OCI-LY3 (cell line): ENCODE data around the gene TNFRSF14.

Source experiments
- H2AFZ ChIP-seq: fragments of 200-600, 300-600 bp; shearing (Covaris generic); 2 replicates; pipeline ENCODE4 v1.6.0; 2014; ENCODE audit warnings: antibody characterized with exemption, low read depth, low read length
- H3K27ac ChIP-seq: fragments of 200-600, 300-600 bp; sonication (generic); 2 replicates; pipeline ENCODE4 v1.5.1; 2014; ENCODE audit warnings: mild to moderate bottlenecking, low read length, moderate library complexity, mixed read lengths
- H3K27me3 ChIP-seq: fragments of 200-600, 300-600 bp; sonication (generic); 2 replicates; pipeline ENCODE4 v1.6.1; 2014; ENCODE audit warnings: low read depth, low read length, mixed read lengths
- H3K36me3 ChIP-seq: fragments of 200-600, 300-600 bp; sonication (generic); replicated peaks from 2 replicates; pipeline ENCODE3; 2014; ENCODE audit warnings: low read depth, low read length, mixed read lengths
- H3K4me1 ChIP-seq: fragments of 300-600, 200-600 bp; sonication (generic); 2 replicates; pipeline ENCODE4 v1.6.1; 2014; ENCODE audit warnings: low read length, mixed read lengths
- H3K4me2 ChIP-seq: fragments of 200-600, 300-600 bp; sonication (generic); 2 replicates; pipeline ENCODE4 v1.6.1; 2014; ENCODE audit warnings: low read length, mixed read lengths
- H3K4me3 ChIP-seq: fragments of 300-600, 200-600 bp; sonication (generic); 2 replicates; pipeline ENCODE4 v1.5.1; 2014; ENCODE audit warnings: antibody characterized with exemption, mild to moderate bottlenecking, low read length, moderate library complexity
- H3K79me2 ChIP-seq: fragments of 300-600, 200-600 bp; shearing (Covaris generic); 2 replicates; pipeline ENCODE4 v1.6.1; 2014; ENCODE audit warnings: mild to moderate bottlenecking, low read length, mixed read lengths
- H3K9ac ChIP-seq: fragments of 300-600, 200-600 bp; shearing (Covaris generic); 2 replicates; pipeline ENCODE4 v1.6.0; 2014; ENCODE audit warnings: mild to moderate bottlenecking, low read length, moderate library complexity
- H3K9me3 ChIP-seq: fragments of 200-600, 300-600 bp; shearing (Covaris generic); 2 replicates; pipeline ENCODE4 v1.6.1; 2014; ENCODE audit warnings: low read length, mixed read lengths; ENCODE audit not compliant: insufficient read depth
- H4K20me1 ChIP-seq: fragments of 200-600, 300-600 bp; sonication (generic); 2 replicates; pipeline ENCODE4 v1.6.1; 2016; ENCODE audit warnings: low read length, mixed read lengths; ENCODE audit not compliant: insufficient read depth
- EZH2phosphoT487 ChIP-seq: fragments of 200-600 bp; shearing (Covaris generic); IDR thresholded peaks from 2 replicates; pipeline ENCODE4 v1.6.1; 2018; ENCODE audit warnings: antibody characterized with exemption, mixed run types, low read depth
- TF ChIP-seq, protein P1 (sequence below): fragments of 200-600, 300-600 bp; sonication (generic); IDR thresholded peaks from 2 replicates; pipeline ENCODE4 v1.5.1; 2014; ENCODE audit warnings: antibody characterized with exemption, low read length, low read depth

Gene TNFRSF14

DNA sequence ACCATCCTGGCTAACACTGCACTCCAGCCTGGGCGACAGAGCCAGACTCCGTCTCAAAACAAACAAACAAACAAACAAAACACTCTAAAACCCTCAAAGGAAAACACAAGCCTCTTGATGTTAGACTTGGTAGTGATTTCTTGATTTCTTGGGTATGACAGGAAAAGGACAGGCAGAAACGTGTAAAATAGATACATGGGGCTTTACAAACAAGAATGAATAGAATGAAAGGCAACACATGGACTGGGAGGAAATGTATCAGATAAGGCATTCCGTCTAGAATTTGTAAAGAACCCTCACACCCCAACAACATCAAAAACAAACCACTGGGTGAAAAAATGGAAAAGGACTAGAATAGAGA, 22.6 kb downstream of the TNFRSF14 start:
- Histone ChIP-seq H3K9ac (peak overlapping the region; percentile 78; the same call in 1 of the 2 replicates), H3K4me2 (peak overlapping the region; percentile 85), H3K36me3 (no peaks in the 10 kb centered on the region), H3K27ac (peak overlapping the region; percentile 86), H3K4me3 (peak overlapping the region; percentile 64; the same call in 1 of the 2 replicates), H3K4me1 (peaks cover 71% of the 10 kb centered on the region), H3K79me2 (no peaks in the 10 kb centered on the region), H4K20me1 (no peaks in the 10 kb centered on the region), H3K9me3 (0 out of 2 replicates have a peak, but pooled peaks cover 5% of the 10 kb centered on the region), H3K27me3 (no peaks in the 10 kb centered on the region), H2AFZ (no peak overlapping the region)
- no peak for TF ChIP-seq EZH2phosphoT487
- TF ChIP-seq, protein P1, sequence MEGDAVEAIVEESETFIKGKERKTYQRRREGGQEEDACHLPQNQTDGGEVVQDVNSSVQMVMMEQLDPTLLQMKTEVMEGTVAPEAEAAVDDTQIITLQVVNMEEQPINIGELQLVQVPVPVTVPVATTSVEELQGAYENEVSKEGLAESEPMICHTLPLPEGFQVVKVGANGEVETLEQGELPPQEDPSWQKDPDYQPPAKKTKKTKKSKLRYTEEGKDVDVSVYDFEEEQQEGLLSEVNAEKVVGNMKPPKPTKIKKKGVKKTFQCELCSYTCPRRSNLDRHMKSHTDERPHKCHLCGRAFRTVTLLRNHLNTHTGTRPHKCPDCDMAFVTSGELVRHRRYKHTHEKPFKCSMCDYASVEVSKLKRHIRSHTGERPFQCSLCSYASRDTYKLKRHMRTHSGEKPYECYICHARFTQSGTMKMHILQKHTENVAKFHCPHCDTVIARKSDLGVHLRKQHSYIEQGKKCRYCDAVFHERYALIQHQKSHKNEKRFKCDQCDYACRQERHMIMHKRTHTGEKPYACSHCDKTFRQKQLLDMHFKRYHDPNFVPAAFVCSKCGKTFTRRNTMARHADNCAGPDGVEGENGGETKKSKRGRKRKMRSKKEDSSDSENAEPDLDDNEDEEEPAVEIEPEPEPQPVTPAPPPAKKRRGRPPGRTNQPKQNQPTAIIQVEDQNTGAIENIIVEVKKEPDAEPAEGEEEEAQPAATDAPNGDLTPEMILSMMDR, result no peak

DNA sequence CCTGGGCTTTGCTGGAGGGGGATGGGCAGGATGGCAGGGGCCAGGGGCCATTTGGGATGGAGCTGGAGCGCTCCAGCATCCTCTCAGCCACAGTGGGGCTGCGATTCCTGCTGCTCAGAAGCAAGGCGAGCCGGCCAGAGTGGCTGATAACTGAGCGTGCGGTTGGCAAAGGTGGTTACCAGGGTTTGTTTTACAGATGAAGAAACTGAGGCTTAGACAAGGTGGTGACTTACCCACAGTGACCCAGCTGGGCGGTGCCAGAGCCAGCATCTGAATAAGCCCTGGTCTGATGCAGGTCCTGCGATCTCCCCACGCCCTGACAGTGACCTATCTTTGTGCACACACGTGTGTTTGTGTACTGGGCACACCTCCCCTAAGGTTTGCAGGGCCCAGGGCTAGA, 24.5 kb downstream of the TNFRSF14 start:
- Histone ChIP-seq H3K27ac (no peak overlapping the region), H3K36me3 (peaks cover 3% of the 10 kb centered on the region), H3K27me3 (no peaks in the 10 kb centered on the region), H3K4me2 (no peak overlapping the region), H3K4me3 (no peak overlapping the region), H3K4me1 (peaks cover 78% of the 10 kb centered on the region), H2AFZ (no peak overlapping the region), H3K9ac (no peak overlapping the region), H3K79me2 (peaks cover 9% of the 10 kb centered on the region; the same call in 1 of the 2 replicates), H3K9me3 (no peaks in the 10 kb centered on the region), H4K20me1 (no peaks in the 10 kb centered on the region)
- TF ChIP-seq, protein P1, result no peak

DNA sequence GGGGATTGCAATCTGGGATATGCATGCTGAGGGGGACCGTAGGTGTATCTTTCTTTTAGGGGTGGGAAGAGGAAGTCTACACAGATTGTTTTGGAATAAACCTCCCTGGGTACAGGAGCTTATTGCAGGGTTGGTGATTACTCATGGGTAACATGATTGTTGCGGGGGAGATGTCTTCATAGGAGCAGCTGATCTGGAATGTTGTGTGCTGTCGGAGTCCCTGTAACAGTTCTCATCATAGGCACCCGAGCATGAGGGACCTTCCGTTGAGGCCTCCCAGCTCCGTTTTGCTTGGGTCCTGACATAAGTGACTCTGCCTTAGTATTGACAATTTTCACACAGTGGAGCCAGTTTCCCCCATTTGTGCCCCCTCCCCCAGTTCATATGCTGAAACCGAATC, 26.2 kb downstream of the TNFRSF14 start:
- peaks cover 67% of the 10 kb centered on the region for H3K4me1 ChIP-seq
- H3K9me3 ChIP-seq, result no peaks in the 10 kb centered on the region
- H3K4me2 ChIP-seq, result no peak overlapping the region
- H3K9ac ChIP-seq, result no peak overlapping the region
- H2AFZ ChIP-seq, result no peak overlapping the region
- no peak for TF ChIP-seq EZH2phosphoT487
- TF ChIP-seq, protein P1, result no peak
- H3K4me3 ChIP-seq, result no peak overlapping the region
- H3K27me3 ChIP-seq, result no peaks in the 10 kb centered on the region
- H3K79me2 ChIP-seq, result peaks cover 10% of the 10 kb centered on the region; the same call in 1 of the 2 replicates
- peaks cover 3% of the 10 kb centered on the region for H3K36me3 ChIP-seq
- H3K27ac ChIP-seq, result no peak overlapping the region
- H4K20me1 ChIP-seq, result no peaks in the 10 kb centered on the region

DNA sequence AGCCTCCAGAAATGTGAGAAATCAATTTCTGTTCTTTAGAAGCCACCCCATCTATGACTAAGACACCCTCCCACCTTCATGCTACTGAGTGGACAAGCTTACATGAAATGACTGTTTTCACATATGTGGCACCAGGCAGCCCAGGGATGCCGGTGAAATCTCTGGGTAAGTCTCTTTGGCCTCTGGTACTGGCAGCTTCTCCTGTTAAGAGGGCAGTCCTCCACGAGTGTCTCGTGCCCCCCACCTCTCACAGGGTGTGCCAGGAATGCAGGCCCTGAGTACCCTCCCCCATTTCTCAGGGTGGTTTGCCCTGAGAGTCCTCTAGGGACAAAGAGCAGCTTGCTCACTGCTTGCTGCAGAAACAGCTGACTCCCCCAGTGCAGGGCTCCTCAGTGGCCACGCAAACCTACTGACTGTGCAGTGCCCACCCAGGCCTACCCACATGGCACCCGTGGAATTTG, 27.2 kb downstream of the TNFRSF14 start:
- peaks cover 57% of the 10 kb centered on the region for H3K4me1 ChIP-seq
- H3K4me3 ChIP-seq, result no peak overlapping the region
- H3K36me3 ChIP-seq, result peaks cover 3% of the 10 kb centered on the region
- no peak overlapping the region for H3K9ac ChIP-seq
- H3K4me2 ChIP-seq, result no peak overlapping the region
- TF ChIP-seq, protein P1, result no peak
- TF ChIP-seq EZH2phosphoT487, result no peak
- no peaks in the 10 kb centered on the region for H3K27me3 ChIP-seq
- H2AFZ ChIP-seq, result no peak overlapping the region
- no peaks in the 10 kb centered on the region for H4K20me1 ChIP-seq
- H3K79me2 ChIP-seq, result peaks cover 10% of the 10 kb centered on the region; the same call in 1 of the 2 replicates
- H3K27ac ChIP-seq, result no peak overlapping the region
- no peaks in the 10 kb centered on the region for H3K9me3 ChIP-seq
